IMR-90 (cell line): ENCODE data around the gene CAMTA1. TPM values are rescaled to one million over a fixed set of nuclear protein-coding genes. Genes with fewer than 3 reads are reported as not detected.

Experiments used
- ATAC-seq: fragments of 200-7000 bp; cut with Tn5 transposase; 2 replicates; pipeline ENCODE4 v1.9.1; 2020; ENCODE audit warnings: low read depth, mild to moderate bottlenecking, moderate library complexity
- BruUV-seq: library from RNA; stranded (reverse); fragments of 400-500 nt; replicated peaks from 2 replicates; lab custom pipeline; 2021; lab: Mats Ljungman, UMichigan
- CTCF ChIA-PET: fragments of 300-600 bp; formaldehyde crosslinking; extraction: SDS; loops from one replicate; lab custom pipeline; 2021; ENCODE audit warnings: antibody characterized with exemption; lab: Yijun Ruan, JAX
- POLR2A ChIA-PET: fragments of 300-600 bp; sonication (Branson Sonifier 250); formaldehyde crosslinking; loops from one replicate; lab custom pipeline; 2022; ENCODE audit warnings: antibody characterized with exemption; ENCODE audit not compliant: unreplicated experiment; lab: Charles Lee
- DNase-seq: peaks from one replicate; pipeline ENCODE4 v3.0.0; 2013
- H2AFZ ChIP-seq: replicated peaks from 2 replicates; pipeline ENCODE3; 2013; ENCODE audit warnings: low read length, mild to moderate bottlenecking; ENCODE audit not compliant: poor library complexity
- H2AK5ac ChIP-seq: 2 replicates; pipeline ENCODE4 v1.6.1; 2013; ENCODE audit warnings: low read depth, low read length, inconsistent platforms
- H2AK9ac ChIP-seq: replicated peaks from 2 replicates; pipeline ENCODE3; 2013; ENCODE audit warnings: mild to moderate bottlenecking, low read depth, low read length, moderate library complexity; ENCODE audit not compliant: poor library complexity
- H2BK120ac ChIP-seq: 2 replicates; pipeline ENCODE4 v1.6.1; 2013; ENCODE audit warnings: low read depth, low read length, inconsistent platforms
- H2BK15ac ChIP-seq: 3 replicates; pipeline ENCODE4 v1.6.1; 2013; ENCODE audit warnings: low read depth, low read length, inconsistent platforms
- H2BK20ac ChIP-seq: 2 replicates; pipeline ENCODE4 v1.6.1; 2013; ENCODE audit warnings: low read depth, mild to moderate bottlenecking, inconsistent platforms, low read length, moderate library complexity
- H2BK5ac ChIP-seq: 2 replicates; pipeline ENCODE4 v1.6.1; 2013; ENCODE audit warnings: mild to moderate bottlenecking, low read depth, low read length, inconsistent platforms; ENCODE audit not compliant: poor library complexity, severe bottlenecking
- H3K14ac ChIP-seq: replicated peaks from 2 replicates; pipeline ENCODE4 v1.6.1; 2013; ENCODE audit warnings: low read depth, low read length, inconsistent platforms
- H3K18ac ChIP-seq: 2 replicates; pipeline ENCODE4 v1.6.1; 2013; ENCODE audit warnings: low read depth, low read length, control low read depth
- H3K23ac ChIP-seq: 2 replicates; pipeline ENCODE4 v1.6.1; 2013; ENCODE audit warnings: low read depth, low read length, inconsistent platforms
- H3K27ac ChIP-seq: 2 replicates; pipeline ENCODE4 v1.5.1; 2013; ENCODE audit warnings: mild to moderate bottlenecking, control low read depth, low read length; ENCODE audit not compliant: insufficient read depth
- H3K27me3 ChIP-seq: 2 replicates; pipeline ENCODE4 v1.6.1; 2013; ENCODE audit warnings: low read length; ENCODE audit not compliant: control insufficient read depth, insufficient read depth
- H3K36me3 ChIP-seq: 2 replicates; pipeline ENCODE4 v1.6.1; 2013; ENCODE audit warnings: low read length, mixed read lengths; ENCODE audit not compliant: control insufficient read depth, insufficient read depth
- H3K4ac ChIP-seq: 2 replicates; pipeline ENCODE4 v1.6.1; 2013; ENCODE audit warnings: low read depth, low read length, inconsistent platforms
- H3K4me1 ChIP-seq: 2 replicates; pipeline ENCODE4 v1.6.1; 2013; ENCODE audit warnings: low read length, mixed read lengths; ENCODE audit not compliant: control insufficient read depth, insufficient read depth
- H3K4me2 ChIP-seq: 2 replicates; pipeline ENCODE4 v1.6.1; 2013; ENCODE audit warnings: low read depth, mild to moderate bottlenecking, control low read depth, low read length, moderate library complexity
- H3K4me3 ChIP-seq: 2 replicates; pipeline ENCODE4 v1.5.1; 2013; ENCODE audit warnings: low read depth, mild to moderate bottlenecking, control low read depth, low read length, moderate library complexity; ENCODE audit not compliant: insufficient read depth
- H3K56ac ChIP-seq: 2 replicates; pipeline ENCODE4 v1.6.1; 2013; ENCODE audit warnings: low read length, inconsistent platforms; ENCODE audit not compliant: insufficient read depth; ENCODE audit errors: extremely low read depth
- H3K79me1 ChIP-seq, 2 experiments: 2 replicates each; pipeline ENCODE4 v1.6.1; 2013; ENCODE audit warnings: low read length in 2 of 2, inconsistent platforms in 1 of 2, low read depth in 1 of 2
- H3K9ac ChIP-seq: 2 replicates; pipeline ENCODE4 v1.6.1; 2013; ENCODE audit warnings: low read depth, low read length, control low read depth
- H3K9me1 ChIP-seq: 2 replicates; pipeline ENCODE4 v1.6.1; 2013; ENCODE audit warnings: low read length, inconsistent platforms; ENCODE audit not compliant: insufficient read depth
- H3K9me3 ChIP-seq: 2 replicates; pipeline ENCODE4 v1.6.1; 2013; ENCODE audit warnings: low read length; ENCODE audit not compliant: control insufficient read depth, insufficient read depth
- H4K20me1 ChIP-seq: 2 replicates; pipeline ENCODE4 v1.6.1; 2013; ENCODE audit warnings: low read length, inconsistent platforms; ENCODE audit not compliant: insufficient read depth
- H4K5ac ChIP-seq: 2 replicates; pipeline ENCODE4 v1.6.1; 2013; ENCODE audit warnings: mild to moderate bottlenecking, low read depth, low read length, control low read depth
- H4K8ac ChIP-seq, 2 experiments: 2 replicates each; pipeline ENCODE4 v1.6.1; 2013; ENCODE audit warnings: low read depth in 2 of 2, low read length in 2 of 2, control low read depth in 1 of 2, inconsistent platforms in 1 of 2
- H4K91ac ChIP-seq: 2 replicates; pipeline ENCODE4 v1.6.1; 2013; ENCODE audit warnings: low read depth, low read length, inconsistent platforms; ENCODE audit not compliant: insufficient read depth
- MAFK ChIP-seq: IDR thresholded peaks from 2 replicates; pipeline ENCODE4 v1.6.1; 2012; ENCODE audit warnings: low read depth, low read length, improper control_type of control experiment
- RFX5 ChIP-seq: IDR thresholded peaks from 2 replicates; pipeline ENCODE4 v1.8.0; 2012; ENCODE audit warnings: low read depth, mild to moderate bottlenecking, low read length, moderate library complexity
- SMC3 ChIP-seq: fragments of 150-350 bp; IDR thresholded peaks from 2 replicates; pipeline ENCODE4 v1.6.1; 2016; ENCODE audit warnings: low read depth, mild to moderate bottlenecking, antibody characterized with exemption, low read length, moderate library complexity
- WGBS, 2 experiments: methylation state at CpG; one replicate each; pipeline versions ENCODE4 v1.1.5 to v1.1.7; 2013; ENCODE audit warnings: missing lambda C conversion rate in 2 of 2; ENCODE audit not compliant: insufficient read length in 1 of 2; ENCODE audit errors: extremely low coverage in 2 of 2; 5-methylcytosine and 5-hydroxymethylcytosine counted together
- dilution Hi-C: fragments of 300-500 bp; cut with HindIII; formaldehyde crosslinking; loops from one replicate; pipeline ENCODE4 v1.14.3; 2018; ENCODE audit warnings: low sequenced_read_pairs; ENCODE audit not compliant: unreplicated experiment
- in situ Hi-C: fragments of 300-500 bp; cut with MboI; formaldehyde crosslinking; loops from 3 replicates; pipeline ENCODE4 v1.14.3; 2019; ENCODE audit warnings: low sequenced_read_pairs, inconsistent platforms, mixed read lengths
- intact Hi-C: fragments of 100-400 bp; cut with micrococcal nuclease; formaldehyde crosslinking; loops from 2 replicates; pipeline ENCODE4 v1.10.0; 2022
- polyA plus RNA-seq, 3 experiments: library from polyadenylated mRNA; depleted of rRNA; stranded (reverse); fragments of >200 nt; gene quantifications; 2 replicates each; pipeline ENCODE4 v1.2.3, GENCODE V29; 2012; ENCODE audit warnings: low replicate concordance in 1 of 3
- total RNA-seq: library from RNA; depleted of rRNA; stranded (reverse); fragments of >200 nt; gene quantifications from 2 replicates; pipeline ENCODE4 v1.2.3, GENCODE V29; 2012
- TF ChIP-seq, protein P1 (sequence below): fragments of 150-350 bp; IDR thresholded peaks from 2 replicates; pipeline ENCODE4 v1.6.1; 2016; ENCODE audit warnings: low read depth, mild to moderate bottlenecking, low read length, moderate library complexity, borderline replicate concordance

CAMTA1 gene
- total and polyA plus RNA-seq, 2 of the 4 experiments (the other 2 are of a cell fraction), result 35.5 to 74.3 TPM

DNA sequence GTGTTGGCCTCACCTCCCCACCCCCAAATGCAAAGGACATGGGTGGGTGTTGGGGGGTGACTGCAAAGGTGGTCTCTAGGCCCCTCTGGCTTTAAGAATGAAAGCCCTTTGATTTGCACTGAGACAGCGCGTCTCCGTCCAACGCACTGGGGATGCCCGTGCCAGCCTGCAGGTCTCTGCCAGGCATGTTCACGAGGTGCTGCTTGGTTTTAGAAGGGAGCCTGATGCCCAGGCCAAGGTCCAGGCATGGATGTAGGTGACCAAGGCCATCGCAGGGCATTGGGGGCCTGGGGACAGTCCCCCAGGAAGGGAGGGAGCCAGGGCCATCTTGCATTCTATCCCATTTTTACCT lies 622.3 kb downstream of the CAMTA1 start:
- BruUV-seq, result no TSS peak
- H3K18ac ChIP-seq, result no peak overlapping the region
- H4K8ac ChIP-seq, result no peak overlapping the region
- no peak overlapping the region for H2BK20ac ChIP-seq
- dilution Hi-C loops (no loop called here), in situ Hi-C loops (no loop called here), intact Hi-C loops (no loop called here)
- 100% methylated on average over 1 of the region's 7 CpGs; no CpG with 5 or more reads in 1 of the 2 experiments for WGBS, 2 experiments
- no peak overlapping the region for H2AK9ac ChIP-seq
- no peak overlapping the region for H3K56ac ChIP-seq
- H3K23ac ChIP-seq, result no peak overlapping the region
- H2AK5ac ChIP-seq, result no peak overlapping the region
- ChIA-PET POLR2A (no interaction called here), CTCF (no interaction called here)
- H3K9me3 ChIP-seq, result no peaks in the 10 kb centered on the region
- no peaks in the 10 kb centered on the region for H3K36me3 ChIP-seq
- H4K91ac ChIP-seq, result no peak overlapping the region; the same call in 1 of the 2 replicates
- no peaks in the 10 kb centered on the region for H3K27me3 ChIP-seq
- H2BK15ac ChIP-seq, result no peak overlapping the region
- H3K14ac ChIP-seq, result no peak overlapping the region
- no peak overlapping the region for H3K9ac ChIP-seq
- H2BK120ac ChIP-seq, result no peak overlapping the region
- H3K4ac ChIP-seq, result no peak overlapping the region
- TF ChIP-seq MAFK (no peak), RFX5 (no peak), SMC3 (no peak)
- TF ChIP-seq, protein P1, sequence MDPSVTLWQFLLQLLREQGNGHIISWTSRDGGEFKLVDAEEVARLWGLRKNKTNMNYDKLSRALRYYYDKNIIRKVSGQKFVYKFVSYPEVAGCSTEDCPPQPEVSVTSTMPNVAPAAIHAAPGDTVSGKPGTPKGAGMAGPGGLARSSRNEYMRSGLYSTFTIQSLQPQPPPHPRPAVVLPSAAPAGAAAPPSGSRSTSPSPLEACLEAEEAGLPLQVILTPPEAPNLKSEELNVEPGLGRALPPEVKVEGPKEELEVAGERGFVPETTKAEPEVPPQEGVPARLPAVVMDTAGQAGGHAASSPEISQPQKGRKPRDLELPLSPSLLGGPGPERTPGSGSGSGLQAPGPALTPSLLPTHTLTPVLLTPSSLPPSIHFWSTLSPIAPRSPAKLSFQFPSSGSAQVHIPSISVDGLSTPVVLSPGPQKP, result no peak
- peaks cover 3% of the 10 kb centered on the region for H3K4me1 ChIP-seq
- H4K20me1 ChIP-seq, result no peaks in the 10 kb centered on the region
- no peak overlapping the region for H2BK5ac ChIP-seq
- no peak for DNase-seq
- no peaks in the 10 kb centered on the region for H3K79me1 ChIP-seq
- H3K4me2 ChIP-seq, result no peak overlapping the region
- no peak overlapping the region for H3K4me3 ChIP-seq
- no peak overlapping the region for H2AFZ ChIP-seq
- peaks cover 3% of the 10 kb centered on the region; the same call in 1 of the 2 replicates for H3K9me1 ChIP-seq
- ATAC-seq, result no peak
- H4K5ac ChIP-seq, result no peak overlapping the region
- H3K27ac ChIP-seq, result no peak overlapping the region
